ENCODE results near the gene ADH1A. TPM values are rescaled to one million over a fixed set of nuclear protein-coding genes. Genes with fewer than 3 reads are reported as not detected.

ADH1A gene
- polyA plus RNA-seq, 1 donor from 2014 or later = not detected

GRCh38 chr4:99300934-99301333, 10.1 kb upstream of the ADH1A start:
- peaks cover 3% of the 10 kb centered on the region for H3K9me3 ChIP-seq (ENCODE audit: low read length)
- H3K27ac ChIP-seq (ENCODE audit: low read length) = no peak overlapping the region
- no peaks in the 10 kb centered on the region for H3K79me2 ChIP-seq (replicated peaks; ENCODE audit: insufficient read depth, low read length)
- no peaks in the 10 kb centered on the region for H3K27me3 ChIP-seq (ENCODE audit: insufficient read depth, low read depth, low read length)
- no peak overlapping the region for H3K4me2 ChIP-seq (ENCODE audit: low read length)
- no peak overlapping the region for H3K9ac ChIP-seq (ENCODE audit: low read length)
- TF ChIP-seq REST (IDR thresholded peaks at IDR 0.05; ENCODE audit: borderline replicate concordance) (no peak), POLR2AphosphoS5 (IDR thresholded peaks at IDR 0.05) (no peak), SMC3 (conservative IDR thresholded peaks at IDR 0.05; ENCODE audit: poor library complexity) (no peak), EP300 (conservative IDR thresholded peaks at IDR 0.05; ENCODE audit: poor library complexity, severe bottlenecking) (no peak), MXI1 (conservative IDR thresholded peaks at IDR 0.05; ENCODE audit: poor library complexity, severe bottlenecking) (no peak), EZH2 (IDR thresholded peaks at IDR 0.05; ENCODE audit: borderline replicate concordance, insufficient read depth, low read length, poor library complexity, severe bottlenecking) (no peak), TAF1 (IDR thresholded peaks at IDR 0.05; ENCODE audit: low read depth) (no peak), RAD21 (conservative IDR thresholded peaks at IDR 0.05) (no peak)
- TF ChIP-seq, protein P1, sequence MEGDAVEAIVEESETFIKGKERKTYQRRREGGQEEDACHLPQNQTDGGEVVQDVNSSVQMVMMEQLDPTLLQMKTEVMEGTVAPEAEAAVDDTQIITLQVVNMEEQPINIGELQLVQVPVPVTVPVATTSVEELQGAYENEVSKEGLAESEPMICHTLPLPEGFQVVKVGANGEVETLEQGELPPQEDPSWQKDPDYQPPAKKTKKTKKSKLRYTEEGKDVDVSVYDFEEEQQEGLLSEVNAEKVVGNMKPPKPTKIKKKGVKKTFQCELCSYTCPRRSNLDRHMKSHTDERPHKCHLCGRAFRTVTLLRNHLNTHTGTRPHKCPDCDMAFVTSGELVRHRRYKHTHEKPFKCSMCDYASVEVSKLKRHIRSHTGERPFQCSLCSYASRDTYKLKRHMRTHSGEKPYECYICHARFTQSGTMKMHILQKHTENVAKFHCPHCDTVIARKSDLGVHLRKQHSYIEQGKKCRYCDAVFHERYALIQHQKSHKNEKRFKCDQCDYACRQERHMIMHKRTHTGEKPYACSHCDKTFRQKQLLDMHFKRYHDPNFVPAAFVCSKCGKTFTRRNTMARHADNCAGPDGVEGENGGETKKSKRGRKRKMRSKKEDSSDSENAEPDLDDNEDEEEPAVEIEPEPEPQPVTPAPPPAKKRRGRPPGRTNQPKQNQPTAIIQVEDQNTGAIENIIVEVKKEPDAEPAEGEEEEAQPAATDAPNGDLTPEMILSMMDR (IDR thresholded peaks at IDR 0.05; ENCODE audit: poor library complexity, severe bottlenecking) = no peak
- H3K36me3 ChIP-seq (ENCODE audit: insufficient read depth, low read length) = no peaks in the 10 kb centered on the region
- no peak overlapping the region for H2AFZ ChIP-seq (ENCODE audit: low read depth, low read length)
- no peaks in the 10 kb centered on the region for H4K20me1 ChIP-seq (ENCODE audit: insufficient read depth)
- no peaks in the 10 kb centered on the region for H3F3A ChIP-seq (ENCODE audit: insufficient read depth, low read length, poor library complexity, severe bottlenecking)
- H3K4me3 ChIP-seq (ENCODE audit: low read length) = no peak overlapping the region
- no peaks in the 10 kb centered on the region for H3K9me2 ChIP-seq (ENCODE audit: insufficient read depth, low read length)

- H3K79me2 ChIP-seq (replicated peaks; ENCODE audit: insufficient read depth, low read length) = no peaks in the 10 kb centered on the region
- TF ChIP-seq EP300 (conservative IDR thresholded peaks at IDR 0.05; ENCODE audit: poor library complexity, severe bottlenecking) (no peak), SMC3 (conservative IDR thresholded peaks at IDR 0.05; ENCODE audit: poor library complexity) (no peak), MXI1 (conservative IDR thresholded peaks at IDR 0.05; ENCODE audit: poor library complexity, severe bottlenecking) (no peak), TAF1 (IDR thresholded peaks at IDR 0.05; ENCODE audit: low read depth) (no peak), POLR2AphosphoS5 (IDR thresholded peaks at IDR 0.05) (no peak), REST (IDR thresholded peaks at IDR 0.05; ENCODE audit: borderline replicate concordance) (no peak), EZH2 (IDR thresholded peaks at IDR 0.05; ENCODE audit: borderline replicate concordance, insufficient read depth, low read length, poor library complexity, severe bottlenecking) (no peak), RAD21 (conservative IDR thresholded peaks at IDR 0.05) (no peak)
- TF ChIP-seq, protein P1 (IDR thresholded peaks at IDR 0.05; ENCODE audit: poor library complexity, severe bottlenecking) = no peak
- no peaks in the 10 kb centered on the region for H3K36me3 ChIP-seq (ENCODE audit: insufficient read depth, low read length)
- no peaks in the 10 kb centered on the region for H3F3A ChIP-seq (ENCODE audit: insufficient read depth, low read length, poor library complexity, severe bottlenecking)
- no peaks in the 10 kb centered on the region for H4K20me1 ChIP-seq (ENCODE audit: insufficient read depth)
- peaks cover 3% of the 10 kb centered on the region for H3K9me3 ChIP-seq (ENCODE audit: low read length)
- no peak overlapping the region for H3K27ac ChIP-seq (ENCODE audit: low read length)
- H2AFZ ChIP-seq (ENCODE audit: low read depth, low read length) = no peak overlapping the region
- H3K9ac ChIP-seq (ENCODE audit: low read length) = no peak overlapping the region
- H3K27me3 ChIP-seq (ENCODE audit: insufficient read depth, low read depth, low read length) = no peaks in the 10 kb centered on the region
- no peak overlapping the region for H3K4me3 ChIP-seq (ENCODE audit: low read length)
- no peaks in the 10 kb centered on the region for H3K9me2 ChIP-seq (ENCODE audit: insufficient read depth, low read length)
- no peak overlapping the region for H3K4me2 ChIP-seq (ENCODE audit: low read length)
Observed at GRCh38 chr4:99293357-99293756, 2.6 kb upstream of the ADH1A start.

Measured in neural cell (in vitro differentiated cells).